GM12873 (cell line): ENCODE data around the gene ZGLP1.

Source experiments
- CTCF ChIP-seq: IDR thresholded peaks from 2 replicates; pipeline ENCODE4 v1.5.1; 2012; ENCODE audit warnings: low read depth, mild to moderate bottlenecking, moderate library complexity, low read length, control low read depth; ENCODE audit not compliant: insufficient read depth; ENCODE audit errors: missing control alignments

Gene ZGLP1

GRCh38 chr19:10339977-10340376 lies 30.4 kb upstream of the ZGLP1 start:
- no peak for TF ChIP-seq CTCF

GRCh38 chr19:10339380-10339960 lies 29.9 kb upstream of the ZGLP1 start, which contains the start of gene ICAM3:
TSS of gene ICAM3 (minus strand) at chr19:10339624. CDS start at chr19:10339614, 10 bp downstream.
- TF ChIP-seq CTCF: no peak

- TF ChIP-seq CTCF: no peak
These were observed 29.3 kb upstream of the ZGLP1 start for GRCh38 chr19:10338940-10339339.

GRCh38 chr19:10335352-10335985 lies 25.9 kb upstream of the ZGLP1 start:
- no peak for TF ChIP-seq CTCF

DNA sequence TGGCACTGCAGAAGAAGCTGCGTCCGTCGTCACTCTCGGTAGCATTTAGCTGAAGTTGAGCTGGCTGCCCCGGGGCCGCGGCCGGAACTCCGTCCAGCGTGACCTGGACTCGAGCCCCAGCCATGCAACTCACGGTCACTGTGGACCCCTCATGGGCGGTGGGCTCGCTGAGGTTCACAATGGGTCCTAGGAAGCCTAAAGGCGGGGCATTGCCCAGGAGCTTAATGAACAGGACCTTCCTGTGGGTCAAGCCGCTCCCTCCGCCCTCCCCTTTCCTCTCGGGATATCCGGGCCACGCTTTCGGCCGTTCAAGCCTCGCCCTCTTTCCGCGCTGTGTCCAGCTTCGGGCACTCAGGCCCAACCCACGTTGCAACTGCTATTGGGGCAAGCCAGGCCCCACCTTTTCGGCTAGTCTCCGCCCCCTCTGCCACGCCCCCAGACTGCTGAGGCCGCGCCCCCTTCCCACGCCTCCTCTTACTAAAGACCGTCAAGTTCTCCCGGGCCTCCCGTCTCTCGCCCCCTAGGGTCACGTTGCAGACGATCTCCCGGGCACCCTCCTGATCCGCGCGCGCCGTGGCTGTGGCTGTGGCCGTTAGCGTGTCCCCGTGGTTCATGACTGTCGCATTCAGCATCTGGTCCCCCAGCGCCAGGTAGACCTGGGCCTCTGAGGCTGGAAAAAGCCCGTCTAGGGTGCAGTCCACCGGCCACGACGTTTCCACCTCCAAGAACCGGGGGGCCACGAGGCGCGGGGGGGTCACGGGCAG lies 25.2 kb upstream of the ZGLP1 start:
- no peak for TF ChIP-seq CTCF

DNA sequence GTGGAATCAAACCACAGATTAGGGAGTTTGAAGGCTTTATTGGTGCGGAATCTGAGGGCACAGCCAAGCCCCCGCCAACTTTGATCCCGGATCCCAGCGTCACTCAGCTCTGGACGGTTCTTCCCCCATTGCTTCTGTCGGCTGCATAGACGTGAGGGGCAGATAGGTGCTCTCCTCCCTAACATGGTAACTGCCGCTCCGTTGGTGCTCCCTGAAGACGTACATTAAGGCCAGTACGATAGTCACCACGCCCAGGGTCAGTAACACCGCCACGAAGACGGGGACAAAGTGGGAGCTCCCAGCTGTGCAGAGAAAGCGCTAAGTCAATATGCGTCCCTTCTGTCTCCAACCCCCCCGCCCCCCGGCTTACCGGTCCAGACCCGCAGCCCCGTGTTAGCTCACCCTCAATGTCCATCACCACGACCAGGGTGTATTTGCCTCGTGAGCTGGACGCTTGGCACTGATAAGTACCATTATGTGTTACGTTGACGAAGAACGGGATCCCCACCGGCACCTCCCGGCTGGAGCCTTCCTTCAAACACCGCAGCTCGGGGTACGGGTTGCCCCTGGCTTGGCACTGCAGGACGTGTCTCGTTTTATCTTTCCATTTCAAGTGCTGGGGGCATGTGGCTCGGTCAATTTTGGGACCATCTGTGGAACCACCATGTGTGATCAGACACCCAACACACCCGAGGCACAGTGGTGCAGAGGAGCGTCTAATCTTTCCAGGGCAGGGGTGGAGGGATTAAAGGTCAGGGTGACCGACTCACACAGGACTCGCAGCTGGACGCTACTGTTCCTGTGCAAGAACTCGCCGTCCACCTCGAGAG lies 24.4 kb upstream of the ZGLP1 start:
- no peak for TF ChIP-seq CTCF
